Stimulated activated CD8-positive, alpha-beta memory T cell treated with anti-CD3 and anti-CD28 coated beads, Interleukin-7, amount 100 ng/mL, for 1 hour (primary cell): ENCODE measurements around the gene NR2C2AP.
"Not testable (repeated sequence)": the region's sequence is repeated elsewhere in the genome, so short reads cannot be mapped to it uniquely, and the experiment has no call there.

Source experiments
- DNase-seq, 2 donors: peaks; one replicate each; pipeline ENCODE4 v3.0.0-alpha.2; 2020; ENCODE audit warnings: low read depth in 2 of 2

NR2C2AP gene

DNA sequence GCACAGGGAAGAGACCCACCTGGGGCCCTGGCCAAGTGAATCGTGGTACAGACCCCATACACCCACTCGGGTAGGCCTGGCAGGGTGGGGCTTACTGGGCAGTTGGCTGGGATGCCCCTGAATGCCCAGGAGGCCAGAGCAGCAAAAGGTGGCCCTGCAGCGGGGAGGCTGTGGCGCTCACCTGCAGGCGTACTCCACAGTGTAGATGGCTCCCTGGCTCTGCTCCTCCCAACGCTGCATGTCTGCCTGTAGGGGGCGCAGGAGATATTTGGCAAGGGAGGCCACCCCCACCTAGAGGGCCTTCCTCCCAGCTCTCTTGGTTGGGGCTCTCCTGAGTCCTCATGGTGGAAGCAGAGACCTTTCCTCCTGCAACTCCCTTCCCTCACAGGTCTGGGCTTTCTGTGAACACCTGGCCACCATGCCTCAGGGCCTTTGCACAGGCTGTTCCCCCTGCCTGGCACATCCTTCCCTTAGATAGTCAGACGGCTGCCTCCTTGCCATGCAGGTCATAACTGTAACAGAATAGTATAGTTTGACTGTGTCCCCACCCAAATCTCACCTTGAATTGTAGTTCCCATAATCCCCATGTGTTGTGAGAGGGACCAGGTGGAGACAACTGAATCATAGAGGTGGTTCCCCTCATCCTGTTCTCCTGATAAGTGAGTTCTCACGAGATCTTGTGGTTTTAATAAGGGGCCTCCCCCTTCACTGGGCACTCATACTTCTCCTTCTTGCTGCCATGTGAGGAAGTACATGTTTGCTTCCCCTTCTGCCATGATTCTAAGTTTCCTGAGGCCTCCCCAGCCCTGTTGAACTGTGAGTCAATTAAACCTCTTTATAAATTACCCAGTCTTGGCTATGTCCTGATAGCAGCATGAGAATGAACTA is 17.1 kb downstream of the NR2C2AP start:
- DNase-seq = peak in 1 of 2 donors; percentile 34

- no peak for DNase-seq
Measured at GRCh38 chr19:19181488-19181998, 21.7 kb downstream of the NR2C2AP start.

DNA sequence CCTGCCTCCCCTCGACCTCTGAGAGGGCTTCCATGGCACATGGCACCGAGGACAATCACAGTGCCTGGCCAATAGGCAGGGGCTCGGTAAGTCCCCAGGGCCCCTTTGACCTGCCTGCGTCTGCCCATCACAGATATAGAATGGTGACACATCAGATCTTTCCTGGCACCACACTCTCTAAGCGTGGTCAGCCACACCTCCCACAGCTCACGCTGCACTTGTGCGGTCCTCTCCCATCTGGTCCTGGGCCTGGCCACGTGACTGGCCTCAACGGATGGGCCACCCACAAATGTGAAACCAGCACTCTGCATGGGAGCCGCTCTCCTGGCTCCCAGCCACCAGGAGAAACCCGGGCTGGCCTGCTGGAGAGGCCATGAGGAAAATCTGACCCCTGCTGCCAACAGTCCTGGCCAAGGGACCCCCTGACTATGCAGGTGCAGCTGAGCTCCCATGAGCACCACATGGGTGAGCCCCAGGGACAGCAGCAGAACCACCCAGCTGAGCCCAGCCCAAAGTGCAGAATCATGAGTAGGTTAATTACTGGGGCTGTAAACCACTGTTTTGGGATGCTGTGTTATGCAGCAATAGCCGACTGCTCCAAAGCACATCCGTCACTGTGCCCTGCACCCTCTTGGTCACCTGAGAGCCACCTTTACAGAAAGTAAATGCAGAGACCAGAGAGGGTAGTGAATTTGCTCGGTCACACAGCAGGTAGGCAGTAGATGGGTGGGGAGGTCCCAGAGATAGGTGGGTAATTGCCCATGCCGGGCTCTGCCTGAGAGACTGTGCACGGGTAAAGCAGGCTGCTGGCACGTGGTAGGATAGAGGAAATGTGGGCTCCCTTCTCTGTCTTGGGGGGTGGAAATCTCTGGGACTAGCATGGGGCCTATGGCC is 23.4 kb downstream of the NR2C2AP start:
- DNase-seq = no peak

GRCh38 chr19:19176950-19177349 is 26.3 kb downstream of the NR2C2AP start:
- DNase-seq = no peak

GRCh38 chr19:19173243-19173642 is 30.0 kb downstream of the NR2C2AP start:
- DNase-seq = not testable (repeated sequence)

GRCh38 chr19:19171821-19172532 is 31.2 kb downstream of the NR2C2AP start:
- no peak for DNase-seq

GRCh38 chr19:19170873-19171672 is 32.1 kb downstream of the NR2C2AP start:
- no peak for DNase-seq

GRCh38 chr19:19170053-19170872 is 33.0 kb downstream of the NR2C2AP start, which contains the start of gene MEF2B:
Gene MEF2B, minus strand, starts transcription at chr19:19170263. Its CDS starts 19,528 bp downstream, at chr19:19150735.
- peak; percentile 43 to 48 for DNase-seq

GRCh38 chr19:19169236-19170052 is 33.8 kb downstream of the NR2C2AP start:
- DNase-seq = no peak

GRCh38 chr19:19167612-19168011 is 35.6 kb downstream of the NR2C2AP start:
- no peak for DNase-seq

DNA sequence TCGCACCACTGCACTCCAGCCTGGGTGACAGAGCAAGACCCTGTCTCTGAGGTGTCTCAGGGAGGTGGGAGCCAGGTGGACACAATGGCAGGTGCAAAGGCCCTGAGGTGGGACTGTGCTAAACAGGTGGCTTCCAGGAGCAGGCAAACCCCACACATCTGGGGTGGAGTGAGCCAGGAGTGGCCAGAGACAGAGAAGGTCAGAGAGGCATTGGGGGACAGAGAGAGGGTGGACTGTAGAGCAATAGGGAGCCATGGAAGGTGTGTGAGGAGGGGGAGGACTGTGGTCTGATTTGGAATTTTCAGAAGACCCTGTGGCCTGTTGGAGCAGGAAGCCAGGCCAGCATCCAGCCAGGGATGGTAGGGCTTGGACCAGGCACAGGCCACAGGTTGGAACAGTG is 37.8 kb downstream of the NR2C2AP start:
- no peak for DNase-seq

- no peak for DNase-seq
Measured at GRCh38 chr19:19162495-19162894, 40.7 kb downstream of the NR2C2AP start.

GRCh38 chr19:19160461-19161035 is 42.7 kb downstream of the NR2C2AP start:
- no peak for DNase-seq

GRCh38 chr19:19159534-19159933 is 43.7 kb downstream of the NR2C2AP start:
- DNase-seq = no peak

DNA sequence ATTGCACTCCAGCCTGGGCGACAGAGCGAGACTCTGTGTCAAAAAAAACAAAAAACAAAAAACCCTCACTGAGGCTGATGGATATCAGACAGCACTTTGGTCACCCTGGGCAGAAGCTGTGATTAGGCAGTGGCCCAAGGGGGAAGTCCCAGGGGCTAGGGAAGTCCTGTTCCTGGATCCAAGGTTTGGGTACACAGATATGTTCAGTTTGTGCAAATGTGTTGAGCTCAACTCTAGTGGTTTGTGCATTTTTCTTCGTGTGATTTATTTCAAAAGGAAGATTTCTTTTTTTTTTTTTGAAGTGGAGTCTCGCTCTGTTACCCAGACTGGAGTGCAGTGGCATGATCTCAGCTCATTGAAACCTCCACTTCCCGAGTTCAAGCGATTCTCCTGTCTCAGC is 45.4 kb downstream of the NR2C2AP start:
- no peak for DNase-seq

DNA sequence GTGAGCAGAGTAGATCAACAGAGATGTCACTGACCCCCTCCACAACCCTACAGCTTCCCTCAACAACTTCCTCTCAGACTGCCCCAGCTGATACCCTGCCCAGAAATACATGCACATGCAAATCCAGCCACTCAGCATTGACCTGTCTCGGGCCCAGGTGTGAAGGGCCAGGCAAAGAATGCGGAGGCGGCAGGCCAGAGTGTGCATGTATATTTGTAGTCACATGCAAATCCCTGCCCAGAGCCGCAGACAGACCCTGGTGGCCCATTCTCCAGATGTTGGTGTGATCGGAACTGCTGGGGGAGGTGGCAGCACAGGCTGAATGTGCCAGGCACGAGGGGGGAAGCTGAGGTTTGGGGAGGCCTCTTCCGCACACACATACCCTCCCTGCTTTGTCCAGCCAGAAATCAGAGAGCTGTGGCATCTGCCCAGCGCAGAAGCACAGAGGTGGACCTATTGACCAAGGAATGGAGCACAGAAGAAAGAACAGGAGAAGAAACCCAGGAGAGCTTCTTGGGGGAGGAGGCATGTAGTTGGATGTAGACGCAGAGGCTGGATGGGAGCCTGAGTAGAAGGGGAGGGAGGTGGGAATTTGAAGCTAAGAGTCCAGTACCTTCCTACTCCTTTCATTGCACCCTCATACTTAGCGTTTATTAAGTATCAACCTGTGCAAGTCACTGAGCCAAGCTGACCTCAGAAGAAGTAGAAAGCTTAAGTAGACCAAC is 47.6 kb downstream of the NR2C2AP start:
- DNase-seq = no peak

DNA sequence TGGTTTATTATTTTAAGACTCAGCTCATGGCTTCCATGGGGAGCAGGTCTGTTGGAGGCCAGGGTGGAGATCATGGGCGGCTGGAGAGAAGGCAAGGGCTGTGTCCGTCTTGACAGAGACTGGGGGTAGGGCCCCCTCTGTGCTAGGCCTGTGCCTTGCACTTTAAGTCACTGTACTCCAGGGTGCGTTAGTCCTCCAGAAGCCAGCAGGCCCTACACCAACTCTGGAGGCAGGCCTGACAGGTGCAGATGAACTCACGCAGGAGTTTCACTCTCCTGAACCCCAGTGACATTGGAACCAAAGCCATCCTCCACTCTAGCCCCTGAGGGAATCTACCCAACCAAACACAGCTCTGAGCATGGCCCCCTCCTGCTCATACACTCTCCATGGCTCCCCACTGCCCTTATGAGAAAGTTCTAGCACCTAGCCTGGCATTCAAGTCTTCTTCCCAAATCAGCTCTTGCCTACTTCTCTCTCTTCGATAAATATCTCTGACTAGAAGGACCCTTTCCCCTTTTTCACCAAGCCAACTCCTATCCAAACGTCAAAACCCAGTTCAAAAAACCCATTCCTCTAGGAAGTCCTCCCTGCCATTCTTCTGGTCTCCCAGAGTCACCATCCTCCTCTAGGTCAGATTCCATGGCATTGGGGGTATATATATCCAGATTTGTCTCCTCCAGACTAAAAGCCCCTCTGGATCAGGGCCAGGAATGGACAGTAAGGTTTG is 48.3 kb downstream of the NR2C2AP start:
- DNase-seq = no peak
